ENCODE results near the gene USP6NL. TPM values are rescaled to one million over a fixed set of nuclear protein-coding genes. Genes with fewer than 3 reads are reported as not detected.

The USP6NL gene
- total and polyA plus RNA-seq, 4 donors = 24.6 to 30.8 (median 27.8) TPM

GRCh38 chr10:11608159-11609013 is 3.1 kb downstream of the USP6NL start:
- Histone ChIP-seq H3K4me3 (ENCODE audit: low read depth, low read length) (no peak overlapping the region), H3K27me3 (ENCODE audit: control insufficient read depth, insufficient read depth, low read length) (no peaks in the 10 kb centered on the region), H3K4me1 (ENCODE audit: control insufficient read depth, insufficient read depth, low read length) (peaks cover 7% of the 10 kb centered on the region), H3K27ac (ENCODE audit: low read depth, low read length) (no peak overlapping the region), H3K36me3 (ENCODE audit: control insufficient read depth, insufficient read depth, low read length) (no peaks in the 10 kb centered on the region), H3K9me3 (ENCODE audit: control insufficient read depth, insufficient read depth, low read length) (no peaks in the 10 kb centered on the region)
- WGBS (ENCODE audit: insufficient coverage) = 81% methylated on average over 4 of the region's 10 CpGs
- no peak for DNase-seq (ENCODE audit: low read depth in 4 of 6, low spot score in 6 of 6)

GRCh38 chr10:11605807-11606408 is 5.5 kb downstream of the USP6NL start:
- Histone ChIP-seq H3K27ac (ENCODE audit: low read depth, low read length) (no peak overlapping the region), H3K4me3 (ENCODE audit: low read depth, low read length) (no peak overlapping the region), H3K9me3 (ENCODE audit: control insufficient read depth, insufficient read depth, low read length) (no peaks in the 10 kb centered on the region), H3K27me3 (ENCODE audit: control insufficient read depth, insufficient read depth, low read length) (no peaks in the 10 kb centered on the region), H3K36me3 (ENCODE audit: control insufficient read depth, insufficient read depth, low read length) (no peaks in the 10 kb centered on the region), H3K4me1 (ENCODE audit: control insufficient read depth, insufficient read depth, low read length) (peaks cover 5% of the 10 kb centered on the region)
- no peak for DNase-seq (ENCODE audit: low read depth in 4 of 6, low spot score in 6 of 6)
- WGBS (ENCODE audit: insufficient coverage) = no CpG with 5 or more reads among the region's 2 CpGs

GRCh38 chr10:11604865-11605650 is 6.4 kb downstream of the USP6NL start:
- Histone ChIP-seq H3K4me1 (ENCODE audit: control insufficient read depth, insufficient read depth, low read length) (peaks cover 5% of the 10 kb centered on the region), H3K9me3 (ENCODE audit: control insufficient read depth, insufficient read depth, low read length) (no peaks in the 10 kb centered on the region), H3K36me3 (ENCODE audit: control insufficient read depth, insufficient read depth, low read length) (no peaks in the 10 kb centered on the region), H3K4me3 (ENCODE audit: low read depth, low read length) (no peak overlapping the region), H3K27me3 (ENCODE audit: control insufficient read depth, insufficient read depth, low read length) (no peaks in the 10 kb centered on the region), H3K27ac (ENCODE audit: low read depth, low read length) (no peak overlapping the region)
- DNase-seq (ENCODE audit: low read depth in 4 of 6, low spot score in 6 of 6) = no peak
- 67% methylated on average over 1 of the region's 2 CpGs for WGBS (ENCODE audit: insufficient coverage)

DNA sequence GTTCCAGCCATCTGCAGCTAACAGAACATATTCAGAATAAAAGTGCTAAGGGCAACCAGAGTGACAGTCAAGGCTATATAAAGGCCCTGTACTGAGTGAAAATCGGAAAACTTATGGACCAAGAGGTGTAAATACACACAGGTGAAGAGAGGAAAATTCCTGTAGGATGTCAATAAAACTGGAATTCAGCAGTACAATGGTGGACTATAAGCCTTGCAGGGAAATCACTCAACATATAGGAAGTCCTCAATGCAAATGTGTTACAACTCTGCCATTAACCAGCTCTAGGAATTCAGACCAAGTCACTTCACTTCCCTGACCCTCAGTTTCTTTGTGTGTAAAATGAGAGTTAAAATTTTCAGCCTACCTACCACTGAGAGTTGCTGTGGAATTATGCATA is 7.7 kb downstream of the USP6NL start:
- H3K4me3 ChIP-seq (ENCODE audit: low read depth, low read length) = no peak overlapping the region
- no peaks in the 10 kb centered on the region for H3K4me1 ChIP-seq (ENCODE audit: control insufficient read depth, insufficient read depth, low read length)
- H3K27ac ChIP-seq (ENCODE audit: low read depth, low read length) = no peak overlapping the region
- DNase-seq (ENCODE audit: low read depth in 4 of 6, low spot score in 6 of 6) = no peak
- H3K36me3 ChIP-seq (ENCODE audit: control insufficient read depth, insufficient read depth, low read length) = no peaks in the 10 kb centered on the region
- H3K27me3 ChIP-seq (ENCODE audit: control insufficient read depth, insufficient read depth, low read length) = no peaks in the 10 kb centered on the region
- WGBS (ENCODE audit: insufficient coverage) = 100% methylated on average over 1 of the region's 1 CpG
- H3K9me3 ChIP-seq (ENCODE audit: control insufficient read depth, insufficient read depth, low read length) = no peaks in the 10 kb centered on the region

GRCh38 chr10:11602919-11603523 is 8.4 kb downstream of the USP6NL start:
- Histone ChIP-seq H3K9me3 (ENCODE audit: control insufficient read depth, insufficient read depth, low read length) (no peaks in the 10 kb centered on the region), H3K36me3 (ENCODE audit: control insufficient read depth, insufficient read depth, low read length) (no peaks in the 10 kb centered on the region), H3K27me3 (ENCODE audit: control insufficient read depth, insufficient read depth, low read length) (no peaks in the 10 kb centered on the region), H3K27ac (ENCODE audit: low read depth, low read length) (no peak overlapping the region), H3K4me3 (ENCODE audit: low read depth, low read length) (no peak overlapping the region), H3K4me1 (ENCODE audit: control insufficient read depth, insufficient read depth, low read length) (no peaks in the 10 kb centered on the region)
- no CpG with 5 or more reads among the region's 7 CpGs for WGBS (ENCODE audit: insufficient coverage)
- no peak for DNase-seq (ENCODE audit: low read depth in 4 of 6, low spot score in 6 of 6)

DNA sequence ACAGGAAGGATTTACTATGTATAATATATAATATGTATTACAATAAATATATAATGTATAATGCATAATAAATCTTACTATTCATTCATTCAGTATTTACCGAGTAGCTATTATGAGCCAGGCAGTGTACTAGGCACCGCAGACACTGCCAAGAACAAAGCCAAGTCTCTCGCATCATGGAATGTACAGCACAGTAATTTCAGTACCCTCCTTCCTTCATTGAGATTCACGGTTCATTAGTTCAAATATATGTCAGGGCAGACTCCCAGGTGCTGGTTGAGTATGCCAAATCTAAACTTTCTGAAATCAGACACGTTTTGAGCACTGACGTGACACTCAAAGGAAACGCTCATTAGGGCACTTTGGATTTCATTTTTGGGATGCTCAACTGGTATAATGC is 9.1 kb downstream of the USP6NL start:
- DNase-seq (ENCODE audit: low read depth in 4 of 6, low spot score in 6 of 6) = no peak

DNA sequence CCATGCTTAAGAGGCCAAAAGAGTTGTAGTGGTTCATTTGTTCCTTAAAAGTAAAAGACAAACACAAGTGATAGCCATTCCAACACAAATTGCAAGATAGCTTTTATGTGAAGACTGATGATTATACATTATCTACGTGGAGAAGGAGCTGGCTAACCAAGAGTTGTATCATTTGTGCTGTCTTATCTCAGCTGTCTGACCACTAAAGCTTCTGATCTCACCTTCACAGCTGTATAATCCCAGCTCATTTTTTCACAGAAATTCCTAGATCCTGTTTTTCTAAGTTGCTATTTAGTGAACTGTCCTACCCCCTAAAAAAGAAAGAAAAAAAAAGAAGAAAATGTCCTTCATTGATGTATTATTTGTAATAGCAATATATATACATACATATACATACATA is 9.8 kb downstream of the USP6NL start:
- Histone ChIP-seq H3K36me3 (ENCODE audit: control insufficient read depth, insufficient read depth, low read length) (no peaks in the 10 kb centered on the region), H3K27me3 (ENCODE audit: control insufficient read depth, insufficient read depth, low read length) (no peaks in the 10 kb centered on the region), H3K4me3 (ENCODE audit: low read depth, low read length) (no peak overlapping the region), H3K4me1 (ENCODE audit: control insufficient read depth, insufficient read depth, low read length) (no peaks in the 10 kb centered on the region), H3K27ac (ENCODE audit: low read depth, low read length) (no peak overlapping the region), H3K9me3 (ENCODE audit: control insufficient read depth, insufficient read depth, low read length) (no peaks in the 10 kb centered on the region)
- WGBS (ENCODE audit: insufficient coverage) = no CpG with 5 or more reads among the region's 1 CpG
- no peak for DNase-seq (ENCODE audit: low read depth in 4 of 6, low spot score in 6 of 6)

More for the DNA sequence above, 9.1 kb downstream of the USP6NL start:
- Histone ChIP-seq H3K4me1 (ENCODE audit: control insufficient read depth, insufficient read depth, low read length) (no peaks in the 10 kb centered on the region), H3K4me3 (ENCODE audit: low read depth, low read length) (no peak overlapping the region), H3K27me3 (ENCODE audit: control insufficient read depth, insufficient read depth, low read length) (no peaks in the 10 kb centered on the region), H3K27ac (ENCODE audit: low read depth, low read length) (no peak overlapping the region), H3K36me3 (ENCODE audit: control insufficient read depth, insufficient read depth, low read length) (no peaks in the 10 kb centered on the region), H3K9me3 (ENCODE audit: control insufficient read depth, insufficient read depth, low read length) (no peaks in the 10 kb centered on the region)
- 76% methylated on average over 3 of the region's 7 CpGs for WGBS (ENCODE audit: insufficient coverage)

DNA sequence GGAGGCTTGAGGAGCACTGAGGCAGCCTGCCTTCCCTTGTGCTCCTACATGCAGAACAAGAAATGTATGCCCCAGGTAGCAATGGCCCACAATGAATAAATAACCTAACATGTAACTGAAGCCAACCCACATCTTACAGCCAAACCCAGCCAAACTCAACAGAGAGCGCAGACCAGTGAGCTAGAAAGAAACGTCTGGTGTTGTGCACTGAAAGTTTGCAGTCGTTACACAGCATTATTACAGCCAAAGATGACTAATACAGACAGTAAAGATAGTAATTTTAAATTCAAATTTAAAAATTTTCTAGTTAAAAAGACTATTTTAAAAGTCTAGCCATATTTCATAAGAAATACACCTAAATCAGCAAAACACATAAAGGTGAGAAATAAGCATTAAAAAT is 11.2 kb downstream of the USP6NL start:
- Histone ChIP-seq H3K36me3 (ENCODE audit: control insufficient read depth, insufficient read depth, low read length) (no peaks in the 10 kb centered on the region), H3K27ac (ENCODE audit: low read depth, low read length) (no peak overlapping the region), H3K27me3 (ENCODE audit: control insufficient read depth, insufficient read depth, low read length) (no peaks in the 10 kb centered on the region), H3K4me3 (ENCODE audit: low read depth, low read length) (no peak overlapping the region), H3K9me3 (ENCODE audit: control insufficient read depth, insufficient read depth, low read length) (no peaks in the 10 kb centered on the region), H3K4me1 (ENCODE audit: control insufficient read depth, insufficient read depth, low read length) (no peaks in the 10 kb centered on the region)
- WGBS (ENCODE audit: insufficient coverage) = no CpG with 5 or more reads among the region's 3 CpGs
- DNase-seq (ENCODE audit: low read depth in 4 of 6, low spot score in 6 of 6) = no peak

GRCh38 chr10:11598712-11599397 is 12.6 kb downstream of the USP6NL start:
- Histone ChIP-seq H3K27me3 (ENCODE audit: control insufficient read depth, insufficient read depth, low read length) (no peaks in the 10 kb centered on the region), H3K4me3 (ENCODE audit: low read depth, low read length) (no peak overlapping the region), H3K36me3 (ENCODE audit: control insufficient read depth, insufficient read depth, low read length) (no peaks in the 10 kb centered on the region), H3K27ac (ENCODE audit: low read depth, low read length) (no peak overlapping the region), H3K9me3 (ENCODE audit: control insufficient read depth, insufficient read depth, low read length) (no peaks in the 10 kb centered on the region), H3K4me1 (ENCODE audit: control insufficient read depth, insufficient read depth, low read length) (no peaks in the 10 kb centered on the region)
- WGBS (ENCODE audit: insufficient coverage) = 86% methylated on average over 1 of the region's 8 CpGs
- DNase-seq (ENCODE audit: low read depth in 4 of 6, low spot score in 6 of 6) = no peak

Measured in spinal cord (tissue), 10 donors.